GM12878 (cell line): ENCODE results near the gene CAST. TPM values are rescaled to one million over a fixed set of nuclear protein-coding genes. Genes with fewer than 3 reads are reported as not detected.

ENCODE experiments used
- ATAC-seq: fragments of 200-7000 bp; cut with Tn5 transposase; 3 replicates; pipeline ENCODE4 v1.9.1; 2020; ENCODE audit warnings: mild to moderate bottlenecking, moderate library complexity
- BruUV-seq: library from RNA; stranded (reverse); fragments of 400-500 nt; replicated peaks from 2 replicates; lab custom pipeline; 2021; lab: Mats Ljungman, UMichigan
- CTCF ChIA-PET: fragments of 300-600 bp; sonication (Branson Sonifier 250); formaldehyde crosslinking; extraction: SDS; loops from one replicate; lab custom pipeline; 2021; ENCODE audit warnings: inconsistent platforms; lab: Yijun Ruan, JAX
- POLR2A ChIA-PET: fragments of 350-600 bp; formaldehyde crosslinking; extraction: SDS; loops from one replicate; lab custom pipeline; 2021; ENCODE audit warnings: inconsistent platforms; lab: Charles Lee
- RAD21 ChIA-PET: fragments of 300-600 bp; sonication (Branson Sonifier 250); formaldehyde crosslinking; loops from one replicate; lab custom pipeline; 2023; ENCODE audit warnings: antibody characterized with exemption; ENCODE audit not compliant: unreplicated experiment; lab: Charles Lee
- SMC1A ChIA-PET: fragments of 300-600 bp; sonication (Branson Sonifier 250); formaldehyde crosslinking; loops from one replicate; lab custom pipeline; 2023; ENCODE audit not compliant: unreplicated experiment, uncharacterized antibody; lab: Charles Lee
- DNase-seq: peaks from one replicate; pipeline ENCODE4 v3.0.0-alpha.2; 2011; ENCODE audit warnings: low read depth, low spot score
- FAIRE-seq: peaks from 3 replicates; lab custom pipeline; 2011; peaks lifted over from hg19 to GRCh38; lab: Jason Lieb, UNC
- H2AFZ ChIP-seq: 2 replicates; pipeline ENCODE4 v1.6.0; 2011; ENCODE audit warnings: low read depth, low read length, control low read depth; ENCODE audit not compliant: control insufficient read depth
- H3K27ac ChIP-seq: 2 replicates; pipeline ENCODE4 v1.5.1; 2011; ENCODE audit warnings: control low read depth; ENCODE audit not compliant: control insufficient read depth, insufficient read depth
- H3K27me3 ChIP-seq, 2 experiments: replicated peaks in 1 of 2; 2 replicates each; pipeline versions ENCODE4 v1.6.0 to v1.6.1; 2011; ENCODE audit warnings: low read length in 1 of 2; ENCODE audit not compliant: control insufficient read depth in 2 of 2, insufficient read depth in 2 of 2
- H3K36me3 ChIP-seq, 2 experiments: 2 replicates each; pipeline ENCODE4 v1.5.1; 2011; ENCODE audit warnings: low read length in 1 of 2; ENCODE audit not compliant: control insufficient read depth in 2 of 2, insufficient read depth in 2 of 2
- H3K4me1 ChIP-seq: 2 replicates; pipeline ENCODE4 v1.6.1; 2011; ENCODE audit warnings: mild to moderate bottlenecking, low read length, moderate library complexity, mixed read lengths; ENCODE audit not compliant: control insufficient read depth, insufficient read depth
- H3K4me2 ChIP-seq: 2 replicates; pipeline ENCODE4 v1.6.0; 2011; ENCODE audit warnings: control low read depth; ENCODE audit not compliant: control insufficient read depth, insufficient read depth
- H3K4me3 ChIP-seq: fragments of 200-600 bp; sonication (generic); 2 replicates; pipeline ENCODE4 v1.5.1; 2016
- H3K79me2 ChIP-seq: 2 replicates; pipeline ENCODE4 v1.6.0; 2011; ENCODE audit warnings: low read length; ENCODE audit not compliant: control insufficient read depth, insufficient read depth
- H3K9ac ChIP-seq: 2 replicates; pipeline ENCODE4 v1.8.0; 2011; ENCODE audit warnings: low read length, control low read depth, mixed read lengths; ENCODE audit not compliant: control insufficient read depth, insufficient read depth
- H3K9me3 ChIP-seq: replicated peaks from 3 replicates; pipeline ENCODE4 v1.5.1; 2011; ENCODE audit warnings: mild to moderate bottlenecking, low read length; ENCODE audit not compliant: control insufficient read depth, insufficient read depth
- H4K20me1 ChIP-seq: 2 replicates; pipeline ENCODE4 v1.6.0; 2011; ENCODE audit not compliant: control insufficient read depth, insufficient read depth
- ASH2L ChIP-seq: fragments of 300-600, 200-600 bp; sonication (generic); IDR thresholded peaks from 2 replicates; pipeline ENCODE4 v1.6.1; 2017; ENCODE audit warnings: low read depth, mild to moderate bottlenecking, borderline replicate concordance
- CHD2 ChIP-seq: IDR thresholded peaks from 2 replicates; pipeline ENCODE4 v1.6.1; 2011; ENCODE audit warnings: low read depth, low read length, improper control_type of control experiment, borderline replicate concordance
- FOXM1 ChIP-seq: IDR thresholded peaks from 2 replicates; pipeline ENCODE4 v1.6.1; 2012; ENCODE audit warnings: low read depth, mild to moderate bottlenecking, inconsistent platforms, low read length, moderate library complexity
- HSF1 ChIP-seq: fragments of 150-350 bp; IDR thresholded peaks from 2 replicates; pipeline ENCODE4 v1.6.1; 2014; ENCODE audit warnings: mild to moderate bottlenecking, low read depth, low read length
- JUND ChIP-seq: IDR thresholded peaks from 2 replicates; pipeline ENCODE4 v1.6.1; 2012; ENCODE audit warnings: low read depth, mild to moderate bottlenecking, low read length, improper control_type of control experiment, moderate library complexity
- MAX ChIP-seq: IDR thresholded peaks from 2 replicates; pipeline ENCODE4 v1.6.1; 2012; ENCODE audit warnings: low read depth, low read length, improper control_type of control experiment
- MXI1 ChIP-seq: fragments of 150-350 bp; IDR thresholded peaks from 2 replicates; pipeline ENCODE4 v1.6.1; 2011; ENCODE audit warnings: low read depth, mild to moderate bottlenecking, inconsistent platforms, low read length, improper control_type of control experiment
- NR2C2 ChIP-seq: IDR thresholded peaks from 2 replicates; pipeline ENCODE4 v1.6.1; 2011; ENCODE audit warnings: borderline replicate concordance, low read depth; ENCODE audit not compliant: control insufficient read depth, insufficient read length
- POU2F2 ChIP-seq: IDR thresholded peaks from 3 replicates; pipeline ENCODE4 v1.6.1; 2011; ENCODE audit warnings: low read depth, mild to moderate bottlenecking, low read length, borderline replicate concordance
- RELA ChIP-seq: fragments of 450-650 bp; IDR thresholded peaks from 2 replicates; pipeline ENCODE4 v1.8.0; 2014; ENCODE audit warnings: borderline replicate concordance; ENCODE audit not compliant: partially characterized antibody
- STAT1 ChIP-seq: fragments of 450-650 bp; conservative IDR thresholded peaks from 2 replicates; pipeline ENCODE4 v1.6.1; 2014; ENCODE audit warnings: antibody characterized with exemption, mild to moderate bottlenecking
- WGBS: methylation state at CpG from one replicate; pipeline ENCODE4 v1.1.6; 2016; ENCODE audit warnings: low lambda C conversion rate; ENCODE audit not compliant: insufficient replicate concordance, insufficient coverage; ENCODE audit errors: missing lambda C conversion rate; 5-methylcytosine and 5-hydroxymethylcytosine counted together
- in situ Hi-C: fragments of 300-500 bp; cut with MboI; formaldehyde crosslinking; loops from 9 replicates; pipeline ENCODE4 v1.14.3; 2018; ENCODE audit warnings: mixed read lengths
- intact Hi-C: fragments of 100-400 bp; cut with micrococcal nuclease; formaldehyde crosslinking; loops from one replicate; pipeline ENCODE4 v1.14.2; 2022; ENCODE audit not compliant: unreplicated experiment
- polyA plus RNA-seq, 11 experiments: library from polyadenylated mRNA; depleted of rRNA in 4 of 11; unstranded in 6 of 11; stranded (reverse) in 5 of 11; fragments of >200 nt; fragmentation: Nextera tagmentation in 4 of 11; fragmentation: Illumina TruSeq in 1 of 11; extraction: Ambion mirVana in 4 of 11; extraction: Trizol in 1 of 11; gene quantifications; 1 replicate in 1 of 11; 2 replicates in 10 of 11; pipeline versions ENCODE4 v1.2.1 to v1.2.3, GENCODE V29; 2011 to 2016; ENCODE audit warnings: inconsistent platforms in 2 of 11, missing spikeins in 2 of 11, low read depth in 1 of 11
- total RNA-seq, 4 experiments: library from RNA; depleted of rRNA in 3 of 4; stranded (reverse); fragments of >200 nt in 3 of 4; fragmentation: Illumina TruSeq in 1 of 4; extraction: Trizol in 1 of 4; gene quantifications; 2 replicates each; pipeline versions ENCODE4 v1.2.1 to v1.2.3, GENCODE V29; 2013 to 2021
- TF ChIP-seq, protein P1 (sequence below): IDR thresholded peaks from 2 replicates; pipeline ENCODE4 v1.6.1; 2012; ENCODE audit warnings: improper control_type of control experiment, low read depth, low read length; ENCODE audit not compliant: insufficient replicate concordance
- TF ChIP-seq, protein P2 (sequence below): IDR thresholded peaks from 2 replicates; pipeline ENCODE4 v1.6.1; 2011; ENCODE audit warnings: mild to moderate bottlenecking, low read depth, low read length, moderate library complexity; ENCODE audit not compliant: insufficient replicate concordance

The CAST gene
- total and polyA plus RNA-seq, 10 of the 15 experiments (the other 5 are each of a cell fraction or from before 2014, with no cell fraction given) = 31.7 to 140 (median 68.5) TPM

- Histone ChIP-seq H3K4me3 (no peak overlapping the region), H3K27me3 (0 out of 4 replicates have a peak, but pooled peaks cover 0 to 4% of the 10 kb centered on the region in 2 experiments), H3K4me1 (peaks cover 6% of the 10 kb centered on the region; the same call in 1 of the 2 replicates), H3K27ac (no peak overlapping the region), H3K36me3 (no peaks in the 10 kb centered on the region), H4K20me1 (no peaks in the 10 kb centered on the region), H3K4me2 (no peak overlapping the region; the same call in 1 of the 2 replicates), H3K9me3 (no peaks in the 10 kb centered on the region), H3K9ac (no peak overlapping the region), H2AFZ (no peak overlapping the region), H3K79me2 (no peaks in the 10 kb centered on the region)
- RAD21 ChIA-PET = interaction anchor here (0.7 to 0.9 kb wide), 3 partner anchors 16 to 77 kb away, joined by 3 to 4 read pairs (median 3); no protein-coding TSS in a partner anchor
- DNase-seq = no peak
- 52% methylated on average over 4 of the region's 4 CpGs for WGBS
- FAIRE-seq = no peak
- in situ Hi-C loops (no loop called here), intact Hi-C loops (no loop called here)
- ATAC-seq = no peak
- CTCF ChIA-PET = interaction anchor here (0.8 to 2.3 kb wide), 9 partner anchors 16 to 577 kb away, joined by 3 to 9 read pairs (median 3); no protein-coding TSS in a partner anchor
- SMC1A ChIA-PET = interaction anchor here (1.3 to 2.3 kb wide), 5 partner anchors 13 to 40 kb away, joined by 3 to 9 read pairs (median 5); no protein-coding TSS in a partner anchor
- BruUV-seq = no TSS peak
- POLR2A ChIA-PET = no interaction called here
- TF ChIP-seq CHD2 = no peak
- TF ChIP-seq FOXM1 = no peak
- TF ChIP-seq NR2C2 = no peak
- no peak for TF ChIP-seq POU2F2
- no peak for TF ChIP-seq ASH2L
- no peak for TF ChIP-seq RELA
- no peak for TF ChIP-seq STAT1
- TF ChIP-seq MAX = no peak
- no peak for TF ChIP-seq JUND
- TF ChIP-seq, protein P1, sequence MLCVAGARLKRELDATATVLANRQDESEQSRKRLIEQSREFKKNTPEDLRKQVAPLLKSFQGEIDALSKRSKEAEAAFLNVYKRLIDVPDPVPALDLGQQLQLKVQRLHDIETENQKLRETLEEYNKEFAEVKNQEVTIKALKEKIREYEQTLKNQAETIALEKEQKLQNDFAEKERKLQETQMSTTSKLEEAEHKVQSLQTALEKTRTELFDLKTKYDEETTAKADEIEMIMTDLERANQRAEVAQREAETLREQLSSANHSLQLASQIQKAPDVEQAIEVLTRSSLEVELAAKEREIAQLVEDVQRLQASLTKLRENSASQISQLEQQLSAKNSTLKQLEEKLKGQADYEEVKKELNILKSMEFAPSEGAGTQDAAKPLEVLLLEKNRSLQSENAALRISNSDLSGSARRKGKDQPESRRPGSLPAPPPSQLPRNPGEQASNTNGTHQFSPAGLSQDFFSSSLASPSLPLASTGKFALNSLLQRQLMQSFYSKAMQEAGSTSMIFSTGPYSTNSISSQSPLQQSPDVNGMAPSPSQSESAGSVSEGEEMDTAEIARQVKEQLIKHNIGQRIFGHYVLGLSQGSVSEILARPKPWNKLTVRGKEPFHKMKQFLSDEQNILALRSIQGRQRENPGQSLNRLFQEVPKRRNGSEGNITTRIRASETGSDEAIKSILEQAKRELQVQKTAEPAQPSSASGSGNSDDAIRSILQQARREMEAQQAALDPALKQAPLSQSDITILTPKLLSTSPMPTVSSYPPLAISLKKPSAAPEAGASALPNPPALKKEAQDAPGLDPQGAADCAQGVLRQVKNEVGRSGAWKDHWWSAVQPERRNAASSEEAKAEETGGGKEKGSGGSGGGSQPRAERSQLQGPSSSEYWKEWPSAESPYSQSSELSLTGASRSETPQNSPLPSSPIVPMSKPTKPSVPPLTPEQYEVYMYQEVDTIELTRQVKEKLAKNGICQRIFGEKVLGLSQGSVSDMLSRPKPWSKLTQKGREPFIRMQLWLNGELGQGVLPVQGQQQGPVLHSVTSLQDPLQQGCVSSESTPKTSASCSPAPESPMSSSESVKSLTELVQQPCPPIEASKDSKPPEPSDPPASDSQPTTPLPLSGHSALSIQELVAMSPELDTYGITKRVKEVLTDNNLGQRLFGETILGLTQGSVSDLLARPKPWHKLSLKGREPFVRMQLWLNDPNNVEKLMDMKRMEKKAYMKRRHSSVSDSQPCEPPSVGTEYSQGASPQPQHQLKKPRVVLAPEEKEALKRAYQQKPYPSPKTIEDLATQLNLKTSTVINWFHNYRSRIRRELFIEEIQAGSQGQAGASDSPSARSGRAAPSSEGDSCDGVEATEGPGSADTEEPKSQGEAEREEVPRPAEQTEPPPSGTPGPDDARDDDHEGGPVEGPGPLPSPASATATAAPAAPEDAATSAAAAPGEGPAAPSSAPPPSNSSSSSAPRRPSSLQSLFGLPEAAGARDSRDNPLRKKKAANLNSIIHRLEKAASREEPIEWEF = no peak
- TF ChIP-seq, protein P2, sequence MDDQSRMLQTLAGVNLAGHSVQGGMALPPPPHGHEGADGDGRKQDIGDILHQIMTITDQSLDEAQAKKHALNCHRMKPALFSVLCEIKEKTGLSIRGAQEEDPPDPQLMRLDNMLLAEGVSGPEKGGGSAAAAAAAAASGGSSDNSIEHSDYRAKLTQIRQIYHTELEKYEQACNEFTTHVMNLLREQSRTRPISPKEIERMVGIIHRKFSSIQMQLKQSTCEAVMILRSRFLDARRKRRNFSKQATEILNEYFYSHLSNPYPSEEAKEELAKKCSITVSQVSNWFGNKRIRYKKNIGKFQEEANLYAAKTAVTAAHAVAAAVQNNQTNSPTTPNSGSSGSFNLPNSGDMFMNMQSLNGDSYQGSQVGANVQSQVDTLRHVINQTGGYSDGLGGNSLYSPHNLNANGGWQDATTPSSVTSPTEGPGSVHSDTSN = no peak
- no peak for TF ChIP-seq MXI1
- TF ChIP-seq HSF1 = no peak
These were observed 8.0 kb upstream of the CAST start for GRCh38 chr5:96654209-96654608.
